HG02938 (cell line): ENCODE data around the gene RNU6-1.

ENCODE experiments used
- ATAC-seq: cut with Tn5 transposase; IDR thresholded peaks from one replicate; pipeline ENCODE4 v1.9.1; 2021; ENCODE audit warnings: mild to moderate bottlenecking, moderate library complexity; ENCODE audit not compliant: unreplicated experiment

The RNU6-1 gene

DNA sequence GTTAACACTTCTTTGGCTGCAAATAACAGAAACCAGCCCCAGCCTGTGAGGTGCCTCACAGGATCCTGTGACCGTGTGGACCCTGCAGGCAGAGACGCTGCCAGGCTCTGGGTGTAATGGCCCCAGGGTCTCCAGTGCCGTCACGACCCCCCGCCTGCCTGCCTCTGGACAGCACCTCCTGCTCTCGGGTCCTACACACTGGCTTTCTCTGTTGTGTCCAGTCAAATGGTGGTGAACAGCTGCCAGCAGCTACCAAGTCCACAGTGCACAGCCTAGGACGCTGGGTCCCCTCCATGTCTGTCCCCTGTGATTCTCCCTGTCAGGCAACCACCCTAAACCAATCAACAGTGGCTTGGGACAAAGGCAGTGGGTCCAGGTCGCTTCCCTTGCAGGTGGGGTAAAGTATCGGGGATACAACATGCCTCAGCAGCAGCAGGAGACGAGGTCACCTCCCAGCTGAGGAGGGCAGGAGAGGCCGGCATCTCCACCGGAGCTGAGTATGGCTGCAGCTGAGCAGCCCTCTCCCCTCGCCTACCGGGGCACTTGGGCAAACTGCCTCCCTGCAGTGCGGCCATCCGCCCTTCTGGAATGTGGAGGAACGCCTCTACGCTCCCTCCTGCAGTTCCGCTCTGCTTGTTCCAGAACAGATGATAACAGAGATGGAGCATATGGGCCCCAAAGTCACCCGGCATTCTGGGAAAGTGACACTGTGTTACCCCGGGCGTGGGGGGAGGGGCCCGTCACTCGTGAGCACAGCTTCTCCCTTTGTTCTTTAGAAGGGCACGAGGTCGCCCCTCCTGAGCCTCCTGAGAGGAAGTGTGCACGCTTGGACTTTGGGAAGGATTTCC is 35.6 kb downstream of the RNU6-1 start:
- no peak for ATAC-seq

DNA sequence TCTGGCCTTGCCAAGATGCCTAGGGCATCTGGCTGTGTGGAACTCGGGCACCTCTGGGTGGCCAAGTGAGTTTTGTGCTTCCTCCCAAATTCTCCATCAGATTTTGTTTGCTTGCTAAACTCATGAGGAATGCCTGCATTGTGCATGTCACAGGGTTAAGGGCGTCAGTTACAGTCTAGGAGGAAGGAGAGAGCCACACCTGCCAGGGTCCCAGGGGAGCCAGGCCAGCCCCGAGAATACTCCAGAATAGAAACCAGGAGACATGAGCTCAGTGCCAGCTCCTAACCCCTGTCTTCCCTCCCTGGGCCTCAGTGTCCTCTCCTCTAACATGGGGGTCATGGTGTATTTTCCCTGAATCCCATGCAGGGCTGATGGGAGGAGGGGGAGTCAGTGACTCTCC is 36.5 kb downstream of the RNU6-1 start:
- no peak for ATAC-seq

DNA sequence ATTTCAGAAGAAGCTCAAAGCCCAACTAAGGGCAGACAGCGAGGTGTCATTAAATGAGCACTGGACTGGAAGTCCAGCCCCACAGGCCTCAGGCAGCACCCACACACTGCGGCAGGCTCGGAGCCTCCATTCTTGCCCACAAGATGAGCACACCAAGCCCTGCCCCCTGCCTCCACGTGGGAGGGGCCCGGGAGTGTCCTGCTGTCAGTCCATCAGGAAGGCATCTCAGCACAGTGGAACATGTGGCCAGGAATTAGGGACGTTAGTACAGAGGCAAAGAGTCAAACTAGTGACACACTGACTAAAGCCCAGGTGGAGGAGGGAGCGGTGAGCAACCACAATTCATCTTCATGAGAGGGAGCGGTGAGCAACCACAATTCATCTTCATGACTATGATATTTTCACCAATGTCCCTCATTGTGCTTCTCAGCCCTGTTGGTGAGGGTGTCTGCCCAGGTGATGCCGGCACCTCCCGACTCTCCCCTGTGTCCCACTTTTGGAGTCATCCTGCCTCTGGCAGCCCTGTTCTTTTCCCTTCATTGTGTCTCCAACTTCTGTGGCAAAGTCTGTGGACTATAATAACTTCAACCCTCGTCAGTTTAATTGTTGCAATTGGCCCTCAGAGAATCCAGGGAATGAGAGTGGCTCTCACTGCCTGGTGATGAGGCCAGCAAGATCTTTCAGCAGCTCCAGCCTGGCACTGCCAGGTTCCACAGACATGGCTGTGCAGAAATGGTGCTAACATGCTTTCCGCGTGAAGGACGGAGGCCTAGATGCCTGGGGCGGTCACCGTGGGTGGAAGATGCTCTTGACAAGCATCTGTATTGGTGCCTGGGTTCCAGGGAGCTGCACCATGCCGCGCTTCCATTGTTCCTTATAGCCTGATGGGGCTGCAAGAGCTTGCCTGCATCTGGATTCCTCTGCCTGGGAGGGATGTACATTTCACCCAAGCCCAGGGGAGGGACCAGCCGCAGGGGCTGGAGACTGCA is 37.6 kb downstream of the RNU6-1 start:
- no peak for ATAC-seq

DNA sequence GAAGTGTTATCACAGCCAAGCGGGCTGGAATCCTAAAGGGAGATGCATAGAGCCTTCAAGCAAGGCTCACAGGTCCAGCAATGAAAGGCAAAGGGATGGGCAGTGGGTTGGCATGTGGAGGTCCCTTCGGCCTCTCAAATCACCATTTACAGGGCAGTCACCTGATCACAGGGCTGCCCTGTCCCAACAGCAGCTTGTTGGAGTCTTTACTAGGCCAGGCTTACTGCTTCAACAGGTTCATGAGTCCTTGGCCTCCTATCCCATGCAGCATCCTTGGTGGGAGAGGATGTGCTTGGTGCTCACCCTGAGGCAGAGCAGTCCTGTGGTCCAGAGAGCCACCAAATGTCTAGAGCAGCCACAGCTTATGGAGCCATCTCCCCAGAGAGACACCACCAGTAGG is 38.7 kb downstream of the RNU6-1 start:
- no peak for ATAC-seq

DNA sequence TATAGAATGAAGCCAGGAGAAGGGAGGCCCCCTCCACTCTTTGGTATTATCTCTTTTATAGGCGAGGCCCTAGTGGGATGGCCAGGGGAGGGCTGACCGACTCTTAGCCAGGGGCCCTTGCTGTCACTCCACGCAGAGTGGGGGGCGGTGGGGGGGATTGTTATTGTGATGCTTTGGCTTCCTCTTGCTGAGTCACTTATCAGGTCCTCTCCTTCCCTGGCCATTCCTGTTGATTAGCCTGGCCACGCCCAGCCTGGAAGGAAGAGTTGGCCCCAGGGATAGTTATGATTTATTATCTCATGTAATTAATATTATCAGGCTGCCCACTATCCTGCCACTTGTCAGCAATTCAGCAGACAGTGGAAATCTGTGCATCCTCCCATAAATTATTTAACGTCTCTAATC is 40.0 kb downstream of the RNU6-1 start:
- no peak for ATAC-seq

DNA sequence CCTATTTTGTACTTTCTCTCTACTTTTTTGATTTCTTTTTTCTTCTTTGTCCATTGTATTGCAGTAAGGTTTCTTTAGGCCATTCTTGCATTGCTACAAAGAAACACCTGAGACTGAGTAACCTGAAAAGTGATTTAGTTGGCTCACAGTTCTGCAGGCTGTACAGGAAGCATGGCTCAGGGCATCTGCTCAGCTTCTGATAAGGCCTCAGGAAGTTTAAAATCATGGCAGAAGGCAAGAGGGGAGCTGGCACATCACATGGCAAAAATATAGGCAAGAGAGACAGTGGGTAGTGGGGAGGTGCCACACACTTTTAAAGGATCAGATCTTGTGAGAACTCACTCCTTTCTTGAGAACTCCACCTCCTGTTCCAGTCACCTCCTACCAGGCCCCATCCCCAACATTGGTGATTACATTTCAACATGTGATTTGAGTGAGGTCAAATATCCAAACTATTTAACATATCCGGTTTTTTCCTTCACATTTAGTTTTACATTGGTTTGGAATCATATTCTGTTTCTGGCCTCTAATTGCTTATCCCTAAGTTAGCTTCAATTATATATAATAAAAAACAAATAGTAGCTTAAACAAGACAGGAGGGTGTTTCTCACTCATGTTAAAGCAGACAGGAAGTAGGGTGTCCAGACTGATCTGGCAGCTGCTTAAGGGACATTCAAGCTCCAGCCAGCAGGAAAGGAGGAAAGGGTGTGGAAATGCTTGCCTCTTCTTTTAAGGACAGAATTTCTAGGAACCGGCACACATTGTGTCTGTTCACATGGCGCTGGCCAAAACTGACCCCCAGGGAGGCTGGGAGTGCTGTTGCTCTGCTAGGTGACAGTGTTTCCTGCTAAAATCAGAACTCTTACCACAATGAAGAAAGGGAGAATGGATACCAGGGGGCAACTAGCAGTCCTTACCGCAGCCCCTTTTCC is 43.4 kb downstream of the RNU6-1 start:
- no peak for ATAC-seq

DNA sequence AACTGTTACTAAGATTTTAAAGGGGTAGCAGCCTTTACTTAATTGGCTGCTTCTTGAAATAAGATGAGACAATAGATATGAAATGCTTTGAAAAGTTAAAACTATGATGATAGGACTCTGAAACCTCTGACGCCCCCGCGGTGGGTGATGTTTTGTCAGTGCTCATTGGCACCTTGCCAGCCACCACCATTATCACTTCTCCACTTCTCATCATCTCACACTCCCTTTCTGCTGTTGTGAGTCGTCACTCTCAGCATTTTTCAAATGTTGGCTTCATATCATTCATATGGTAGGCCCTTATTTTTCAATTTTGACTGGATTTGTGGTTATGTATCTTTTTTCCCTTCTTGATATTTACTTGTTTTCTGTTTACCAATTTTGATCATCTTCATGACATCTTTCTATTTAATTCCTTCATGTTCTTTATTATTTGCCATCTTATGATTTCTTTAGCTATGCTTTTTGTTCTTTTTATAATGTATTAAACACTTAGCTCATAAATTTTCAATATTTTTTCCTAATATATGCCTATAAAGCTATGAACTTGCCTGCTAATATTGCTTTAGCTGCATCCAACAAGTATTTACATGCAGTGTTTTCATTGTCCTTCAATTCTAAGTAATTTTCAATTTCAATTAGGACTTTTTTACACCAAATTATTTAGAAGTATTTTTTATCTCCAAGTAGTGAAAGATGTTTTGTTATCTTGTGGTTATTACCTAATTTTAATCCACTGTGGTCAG is 44.8 kb downstream of the RNU6-1 start:
- no peak for ATAC-seq

DNA sequence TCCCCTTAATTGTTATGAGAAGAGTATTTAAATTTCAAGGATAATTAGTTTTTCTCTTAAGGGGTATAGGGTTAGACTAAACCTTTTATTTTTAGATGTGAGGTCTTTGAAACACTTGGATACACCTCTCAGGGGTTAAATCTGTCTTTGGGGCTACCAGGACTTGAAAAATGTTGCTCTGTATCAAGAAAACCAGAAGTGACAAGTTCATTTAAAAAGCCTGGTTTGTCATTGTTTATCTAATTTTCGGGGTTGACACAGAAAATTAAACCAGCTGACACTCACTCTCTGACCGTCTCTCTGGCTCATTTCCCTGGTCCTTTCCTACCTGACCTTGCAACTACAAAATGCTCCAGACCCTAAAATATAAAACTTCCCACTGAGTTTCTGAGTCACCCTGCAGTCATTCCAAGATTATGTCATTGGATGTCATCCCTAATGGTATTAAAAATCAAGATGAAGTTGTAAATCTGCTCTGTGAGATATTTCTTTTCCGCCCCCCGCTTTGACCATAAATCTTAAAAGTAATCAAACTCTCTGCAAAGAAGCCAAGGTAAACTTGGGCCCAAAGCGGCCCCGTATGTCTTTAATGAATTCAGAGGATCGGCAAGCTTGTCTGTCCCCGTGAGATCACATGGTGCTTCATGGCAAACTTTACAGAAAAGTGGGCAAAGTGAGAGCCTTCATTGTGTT is 47.4 kb downstream of the RNU6-1 start:
- no peak for ATAC-seq

DNA sequence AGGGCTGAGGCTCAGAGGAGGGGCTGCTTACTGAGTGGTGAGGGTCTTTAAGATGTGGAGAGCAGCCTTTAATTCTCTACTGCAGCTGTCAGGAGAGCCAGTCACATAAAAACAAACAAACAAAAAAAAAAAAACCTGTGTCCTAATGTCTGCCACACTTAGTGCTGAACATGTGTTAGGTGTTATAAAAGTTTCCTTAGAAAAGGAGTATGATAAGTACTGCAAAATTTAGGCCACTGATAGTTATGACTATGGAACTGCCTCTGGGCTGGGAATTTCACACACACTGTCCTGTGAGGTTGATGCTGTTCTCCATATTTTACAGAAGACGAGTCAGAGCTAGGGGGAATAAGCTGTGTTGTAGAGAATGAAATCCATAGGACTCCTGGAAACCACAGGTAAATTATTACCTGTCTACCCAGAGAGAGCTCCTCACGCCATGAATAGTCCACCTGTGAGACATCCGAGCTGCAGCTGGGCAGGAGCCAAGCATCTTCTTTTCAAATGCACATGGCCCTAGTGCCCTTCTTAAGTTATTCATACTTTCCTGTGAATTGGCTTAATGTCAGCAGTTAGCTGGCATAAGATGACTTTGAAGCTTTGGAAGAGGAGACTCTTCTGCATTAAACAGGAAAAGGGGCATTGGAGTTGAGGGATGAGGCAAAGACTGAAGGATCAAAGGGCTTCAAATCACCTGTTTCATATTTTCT is 49.1 kb downstream of the RNU6-1 start:
- ATAC-seq: no peak
